Retinal pigment epithelial cell (primary cell): Measurements from ENCODE around the gene TXNRD1.
A peak's percentile ranks its signal among the peaks of the same experiment; 100 is the strongest.
"Not testable (repeated sequence)": the region's sequence is repeated elsewhere in the genome, so short reads cannot be mapped to it uniquely, and the experiment has no call there.

Source experiments
- DNase-seq: peaks from one replicate; pipeline ENCODE4 v3.0.0-alpha.2; 2010; ENCODE audit warnings: low read depth
- H3K4me3 ChIP-seq: 2 replicates; pipeline ENCODE4 v1.5.1; 2011; ENCODE audit warnings: mild to moderate bottlenecking, low read length, control low read depth, moderate library complexity
- TF ChIP-seq, protein P1 (sequence below): conservative IDR thresholded peaks from 2 replicates; pipeline ENCODE4 v1.5.1; 2011; ENCODE audit warnings: low read depth, low read length, control low read depth, inconsistent platforms

TXNRD1 gene

DNA sequence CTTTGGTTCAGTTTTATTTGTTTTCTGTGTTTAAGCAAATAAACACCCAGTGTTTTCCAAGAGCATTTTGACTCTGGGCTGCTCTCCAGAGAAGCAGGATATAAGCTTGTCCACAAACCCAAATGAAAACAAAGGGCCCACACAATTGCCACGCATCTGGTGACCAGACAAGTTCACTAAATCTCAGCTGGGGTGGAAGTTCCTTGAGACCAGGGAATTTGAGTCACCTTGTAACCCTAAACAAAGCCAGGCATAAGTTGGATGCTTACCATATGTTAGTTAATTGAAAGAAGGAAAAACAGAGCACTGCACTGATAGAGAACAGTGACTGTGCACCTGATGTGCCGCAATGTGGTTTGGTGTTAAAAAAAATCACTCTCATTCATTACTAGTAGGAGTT lies 1.6 kb upstream of the TXNRD1 start:
- TF ChIP-seq, protein P1, sequence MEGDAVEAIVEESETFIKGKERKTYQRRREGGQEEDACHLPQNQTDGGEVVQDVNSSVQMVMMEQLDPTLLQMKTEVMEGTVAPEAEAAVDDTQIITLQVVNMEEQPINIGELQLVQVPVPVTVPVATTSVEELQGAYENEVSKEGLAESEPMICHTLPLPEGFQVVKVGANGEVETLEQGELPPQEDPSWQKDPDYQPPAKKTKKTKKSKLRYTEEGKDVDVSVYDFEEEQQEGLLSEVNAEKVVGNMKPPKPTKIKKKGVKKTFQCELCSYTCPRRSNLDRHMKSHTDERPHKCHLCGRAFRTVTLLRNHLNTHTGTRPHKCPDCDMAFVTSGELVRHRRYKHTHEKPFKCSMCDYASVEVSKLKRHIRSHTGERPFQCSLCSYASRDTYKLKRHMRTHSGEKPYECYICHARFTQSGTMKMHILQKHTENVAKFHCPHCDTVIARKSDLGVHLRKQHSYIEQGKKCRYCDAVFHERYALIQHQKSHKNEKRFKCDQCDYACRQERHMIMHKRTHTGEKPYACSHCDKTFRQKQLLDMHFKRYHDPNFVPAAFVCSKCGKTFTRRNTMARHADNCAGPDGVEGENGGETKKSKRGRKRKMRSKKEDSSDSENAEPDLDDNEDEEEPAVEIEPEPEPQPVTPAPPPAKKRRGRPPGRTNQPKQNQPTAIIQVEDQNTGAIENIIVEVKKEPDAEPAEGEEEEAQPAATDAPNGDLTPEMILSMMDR = no peak
- H3K4me3 ChIP-seq = no peak overlapping the region
- no peak for DNase-seq

DNA sequence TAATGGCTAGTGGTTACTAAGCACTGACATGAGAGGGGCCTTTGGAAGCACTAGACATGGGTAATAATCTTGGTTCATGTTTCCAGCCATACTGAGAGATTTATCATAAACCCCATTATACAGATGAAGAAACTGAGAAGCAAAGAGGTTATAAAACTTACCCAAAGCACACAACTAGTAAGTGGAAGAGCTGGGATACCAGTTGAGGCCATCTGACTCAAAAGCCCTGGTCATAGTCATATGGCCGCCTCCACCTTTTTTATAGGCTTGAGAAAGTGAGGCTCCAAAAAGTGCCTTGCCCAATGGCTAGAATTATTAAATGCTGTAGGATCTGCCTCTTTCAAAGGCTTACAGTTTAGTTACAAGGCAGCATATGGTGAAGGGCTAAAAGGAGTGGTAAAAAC lies 944 bp downstream of the TXNRD1 start:
- TF ChIP-seq, protein P1 = no peak
- DNase-seq = no peak
- H3K4me3 ChIP-seq = peak overlapping the region; percentile 63

DNA sequence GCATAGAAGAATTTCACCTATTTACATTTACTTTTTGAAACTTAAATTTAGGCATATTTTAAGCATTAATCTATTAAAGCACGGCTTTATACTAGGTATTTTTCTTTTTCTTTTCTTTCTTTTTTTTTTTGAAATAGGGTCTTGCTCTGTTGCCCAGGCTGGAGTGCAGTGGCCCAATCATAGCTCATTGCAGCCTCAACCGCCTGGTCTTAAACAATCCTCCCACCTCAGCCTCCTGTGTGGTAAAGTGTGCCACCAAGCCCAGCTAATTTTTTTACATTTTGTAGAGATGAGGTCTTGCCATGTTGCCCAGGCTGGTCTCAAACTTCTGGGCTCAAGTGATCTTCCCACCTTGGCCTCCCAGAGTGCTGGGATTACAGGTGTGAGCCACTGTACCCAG lies 2.9 kb downstream of the TXNRD1 start:
- H3K4me3 ChIP-seq, DNase-seq: not testable (repeated sequence)

DNA sequence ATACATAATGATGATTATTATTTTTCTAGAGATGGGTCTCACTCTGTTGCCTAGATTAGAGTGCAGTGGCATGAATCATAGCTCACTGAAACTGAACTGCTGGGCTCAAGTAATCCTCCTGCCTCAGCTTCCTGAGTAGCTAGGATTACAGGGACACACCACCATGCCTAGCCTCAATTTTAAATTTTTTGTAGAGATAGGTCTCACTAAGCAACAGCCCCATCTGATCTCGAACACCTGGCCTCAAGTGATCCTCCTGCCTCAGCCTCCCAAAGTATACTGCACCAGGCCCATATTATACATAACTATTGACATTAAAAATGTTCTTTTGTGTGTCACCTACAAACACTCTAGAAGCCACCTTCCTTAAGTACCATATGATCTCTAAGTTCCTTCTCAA lies 3.4 kb downstream of the TXNRD1 start:
- TF ChIP-seq, protein P1 = no peak
- no peak overlapping the region for H3K4me3 ChIP-seq
- DNase-seq = peak; percentile 34

DNA sequence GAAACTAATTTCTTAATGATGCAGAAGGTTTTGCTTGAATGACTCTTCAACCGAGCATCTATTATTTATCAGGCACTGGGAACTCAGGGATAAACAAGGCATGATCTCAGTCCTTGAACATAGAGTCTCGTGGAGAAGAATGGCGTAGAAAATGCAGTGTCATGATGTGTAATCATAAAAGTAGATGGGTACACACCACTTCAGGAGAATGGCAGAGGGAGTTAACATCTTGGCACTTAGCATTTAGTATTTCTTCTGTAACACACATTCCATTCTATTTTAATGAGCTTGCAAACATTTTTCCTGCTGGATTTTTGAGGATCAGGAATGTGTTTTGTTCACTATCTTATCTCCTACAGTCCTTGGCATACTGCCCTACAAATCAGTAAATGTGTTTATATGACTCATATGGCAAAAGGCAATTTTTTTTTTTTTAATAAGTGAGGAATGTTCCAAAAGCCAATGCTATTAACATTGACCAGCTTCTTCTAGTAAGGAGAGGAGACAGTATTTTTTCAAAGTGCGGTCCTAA lies 3.8 kb downstream of the TXNRD1 start:
- no peak overlapping the region for H3K4me3 ChIP-seq
- DNase-seq = peak; percentile 93
- TF ChIP-seq, protein P1 = no peak

DNA sequence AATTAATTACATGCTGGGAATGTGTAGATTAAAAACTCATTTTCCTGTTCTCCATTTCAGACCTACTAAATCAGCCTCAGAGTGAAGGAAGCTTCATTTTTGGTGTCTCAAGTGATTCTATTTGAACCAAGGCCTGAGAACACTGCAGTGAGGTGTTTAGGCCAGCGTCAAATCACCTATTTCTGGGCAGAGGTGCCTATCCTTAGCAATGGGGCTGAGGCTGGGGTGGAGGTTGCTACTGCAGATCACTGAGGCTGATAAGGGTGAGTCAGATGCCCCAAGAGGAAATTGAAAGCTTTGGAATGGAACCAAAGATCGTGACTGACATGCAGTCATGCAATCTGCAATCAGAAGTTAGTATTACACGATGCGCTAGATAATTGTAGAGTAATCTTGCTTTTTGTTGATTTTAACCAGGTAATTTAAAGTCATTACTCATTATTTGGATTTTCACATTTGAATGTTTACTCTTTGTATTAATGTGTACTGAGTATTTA lies 4.4 kb downstream of the TXNRD1 start:
- TF ChIP-seq, protein P1 = no peak
- peak overlapping the region; percentile 5 for H3K4me3 ChIP-seq
- peak; percentile 66 for DNase-seq

DNA sequence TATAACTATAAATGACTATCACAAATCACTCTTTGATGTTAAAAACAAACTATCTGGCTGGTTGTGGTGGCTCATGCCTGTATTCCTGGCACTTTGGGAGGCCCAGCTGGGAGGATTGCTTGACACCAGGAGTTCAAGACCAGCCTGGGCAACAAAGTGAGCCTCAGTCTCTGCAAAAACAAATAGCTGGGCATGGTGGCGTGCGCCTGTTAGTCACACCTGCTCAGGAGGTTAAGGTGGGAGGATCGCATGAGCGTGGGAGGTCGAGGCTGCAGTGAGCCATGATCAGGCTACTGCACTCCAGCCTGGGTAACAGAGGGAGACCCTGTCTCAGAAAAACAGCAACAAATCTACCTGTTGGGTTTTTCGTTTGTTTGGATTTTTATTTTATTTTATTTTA lies 5.4 kb downstream of the TXNRD1 start:
- TF ChIP-seq, protein P1 = no peak
- H3K4me3 ChIP-seq = no peak overlapping the region
- DNase-seq = no peak
